H1 (cell line): ENCODE results near the gene CLMP. TPM values are rescaled to one million over a fixed set of nuclear protein-coding genes. Genes with fewer than 3 reads are reported as not detected.

Experiments
- CHD7 ChIP-seq: fragments of 300-600 bp; sonication (generic); IDR thresholded peaks from 2 replicates; pipeline ENCODE4 v1.7.1; 2012; ENCODE audit warnings: low read length, moderate library complexity, mild to moderate bottlenecking, inconsistent platforms; ENCODE audit not compliant: insufficient replicate concordance
- KDM4A ChIP-seq: IDR thresholded peaks from one replicate; pipeline ENCODE4 v1.7.1; 2012; ENCODE audit warnings: low read depth, mild to moderate bottlenecking, moderate library complexity, low read length, inconsistent platforms; ENCODE audit not compliant: severe bottlenecking
- RXRA ChIP-seq: IDR thresholded peaks from 2 replicates; pipeline ENCODE4 v1.6.1; 2011; ENCODE audit warnings: low read depth, mild to moderate bottlenecking, low read length, moderate library complexity; ENCODE audit not compliant: insufficient read depth
- polyA plus RNA-seq, 7 experiments: library from polyadenylated mRNA; depleted of rRNA in 3 of 7; stranded (reverse) in 5 of 7; unstranded in 2 of 7; fragments of >200 nt in 5 of 7; fragments of 200-250 nt in 2 of 7; gene quantifications; 1 replicate in 5 of 7; 2 replicates in 1 of 7; 4 replicates in 1 of 7; pipeline versions ENCODE4 v1.2.1 to v1.2.3, GENCODE V29; 2011 to 2013; ENCODE audit warnings: missing spikeins in 2 of 7, mixed read lengths in 2 of 7
- total RNA-seq: library from RNA; stranded (reverse); fragmentation: NEBNext Ultra II Directional; extraction: Animal tissue kit (Norgen Biotek cat#: 25700); gene quantifications from 2 replicates; pipeline ENCODE4 v1.2.1, GENCODE V29; 2021

CLMP gene
- total and polyA plus RNA-seq, 2 of the 8 experiments (the other 6 are each of a cell fraction or from before 2014, with no cell fraction given): 9.9 to 24.1 TPM

- no peak for TF ChIP-seq CHD7
- no peak for TF ChIP-seq RXRA
- TF ChIP-seq KDM4A: no peak
- TF ChIP-seq, all 59 proteins: peak for 0
These were observed 131.0 kb downstream of the CLMP start (continued) for GRCh38 chr11:123063826-123064657.
